WTC11 (cell line): Measurements from ENCODE around the gene ZNF814. TPM values are rescaled to one million over a fixed set of nuclear protein-coding genes. Genes with fewer than 3 reads are reported as not detected.

Experiments
- ATAC-seq: fragments of 200-7000 bp; cut with Tn5 transposase; 2 replicates; pipeline ENCODE4 v1.10.0; 2021; ENCODE audit warnings: mild to moderate bottlenecking, moderate library complexity
- CTCF ChIA-PET: fragments of 300-600 bp; sonication (Branson Sonifier 250); formaldehyde crosslinking; loops from one replicate; lab custom pipeline; 2021; ENCODE audit warnings: antibody characterized with exemption; lab: Charles Lee
- POLR2A ChIA-PET: fragments of 350-600 bp; sonication (Branson Sonifier 250); formaldehyde crosslinking; loops from one replicate; lab custom pipeline; 2021; ENCODE audit warnings: antibody characterized with exemption; lab: Charles Lee
- DNase-seq: peaks from one replicate; pipeline ENCODE4 v3.0.0; 2021; ENCODE audit warnings: low spot score
- H3K27ac Mint-ChIP-seq: 2 replicates; pipeline ENCODE4 v1.8.0; 2021; ENCODE audit warnings: mixed read lengths
- H3K27me3 Mint-ChIP-seq: 2 replicates; pipeline ENCODE4 v1.8.0; 2021; ENCODE audit warnings: low read depth, mild to moderate bottlenecking, moderate library complexity, mixed read lengths
- H3K36me3 Mint-ChIP-seq: 2 replicates; pipeline ENCODE4 v1.8.0; 2021; ENCODE audit warnings: mixed read lengths
- H3K4me1 Mint-ChIP-seq: 2 replicates; pipeline ENCODE4 v1.8.0; 2022; ENCODE audit warnings: mixed read lengths
- H3K4me3 Mint-ChIP-seq: 2 replicates; pipeline ENCODE4 v1.8.0; 2021; ENCODE audit warnings: mild to moderate bottlenecking, moderate library complexity, mixed read lengths
- H3K9me3 Mint-ChIP-seq: 2 replicates; pipeline ENCODE4 v1.8.0; 2021; ENCODE audit warnings: mixed read lengths
- CREM ChIP-seq: sonication (generic); formaldehyde crosslinking; IDR thresholded peaks from 2 replicates; pipeline ENCODE4 v1.8.1; 2022; ENCODE audit warnings: mild to moderate bottlenecking, missing genetic modification reagents, moderate library complexity
- ESRRA ChIP-seq: sonication (generic); formaldehyde crosslinking; IDR thresholded peaks from 2 replicates; pipeline ENCODE4 v1.8.1; 2022; ENCODE audit warnings: mild to moderate bottlenecking, missing genetic modification reagents, borderline replicate concordance
- FOXJ3 ChIP-seq: sonication (generic); formaldehyde crosslinking; IDR thresholded peaks from 2 replicates; pipeline ENCODE4 v1.9.0; 2021; ENCODE audit warnings: missing genetic modification reagents, mild to moderate bottlenecking, borderline replicate concordance
- JAZF1 ChIP-seq: fragments of 250-450 bp; sonication (Bioruptor Pico); IDR thresholded peaks from 2 replicates; pipeline ENCODE4 v1.9.0; 2021; ENCODE audit warnings: moderate library complexity, mild to moderate bottlenecking, inconsistent platforms
- MXD4 ChIP-seq: fragments of 250-450 bp; sonication (Bioruptor Pico); IDR thresholded peaks from 2 replicates; pipeline ENCODE4 v1.8.0; 2021; ENCODE audit warnings: mild to moderate bottlenecking, moderate library complexity, borderline replicate concordance
- NFYB ChIP-seq: sonication (generic); formaldehyde crosslinking; conservative IDR thresholded peaks from 2 replicates; pipeline ENCODE4 v1.8.0; 2022; ENCODE audit warnings: low read depth, missing genetic modification reagents
- NR1H2 ChIP-seq: sonication (generic); formaldehyde crosslinking; IDR thresholded peaks from 2 replicates; pipeline ENCODE4 v1.9.0; 2021; ENCODE audit warnings: mild to moderate bottlenecking, moderate library complexity, missing genetic modification reagents
- RELA ChIP-seq: sonication (generic); formaldehyde crosslinking; IDR thresholded peaks from 2 replicates; pipeline ENCODE4 v1.8.1; 2022; ENCODE audit warnings: missing genetic modification reagents, mild to moderate bottlenecking, borderline replicate concordance
- SMAD3 ChIP-seq: sonication (generic); formaldehyde crosslinking; IDR thresholded peaks from 2 replicates; pipeline ENCODE4 v1.8.0; 2022; ENCODE audit warnings: missing genetic modification reagents, mild to moderate bottlenecking, borderline replicate concordance
- ZNF138 ChIP-seq: sonication (generic); formaldehyde crosslinking; conservative IDR thresholded peaks from 2 replicates; pipeline ENCODE4 v1.8.1; 2022; ENCODE audit warnings: mild to moderate bottlenecking, moderate library complexity, missing genetic modification reagents
- total RNA-seq: library from RNA; stranded (reverse); gene quantifications from 3 replicates; pipeline ENCODE4 v1.2.3, GENCODE V29; 2021
- TF ChIP-seq, protein P1 (sequence below): fragments of 250-450 bp; sonication (Bioruptor Pico); IDR thresholded peaks from 2 replicates; pipeline ENCODE4 v1.9.0; 2021; ENCODE audit warnings: mild to moderate bottlenecking, borderline replicate concordance
- TF ChIP-seq, protein P2 (sequence below): sonication (generic); formaldehyde crosslinking; IDR thresholded peaks from 2 replicates; pipeline ENCODE4 v1.8.1; 2023; ENCODE audit warnings: mild to moderate bottlenecking, missing genetic modification reagents, moderate library complexity
- TF ChIP-seq, protein P3 (sequence below): fragments of 250-450 bp; sonication (Bioruptor Pico); IDR thresholded peaks from 2 replicates; pipeline ENCODE4 v1.9.0; 2021; ENCODE audit warnings: mild to moderate bottlenecking
- TF ChIP-seq, protein P4 (sequence below): sonication (generic); formaldehyde crosslinking; IDR thresholded peaks from 2 replicates; pipeline ENCODE4 v1.8.1; 2022; ENCODE audit warnings: mild to moderate bottlenecking, moderate library complexity, missing genetic modification reagents
- TF ChIP-seq, protein P5 (sequence below): fragments of 250-450 bp; sonication (Bioruptor Pico); IDR thresholded peaks from 2 replicates; pipeline ENCODE4 v1.8.0; 2021; ENCODE audit warnings: mild to moderate bottlenecking
- TF ChIP-seq, protein P6 (sequence below): sonication (generic); formaldehyde crosslinking; IDR thresholded peaks from 2 replicates; pipeline ENCODE4 v1.8.1; 2023; ENCODE audit warnings: mild to moderate bottlenecking, missing genetic modification reagents
- TF ChIP-seq, protein P7 (sequence below): sonication (generic); formaldehyde crosslinking; IDR thresholded peaks from 2 replicates; pipeline ENCODE4 v1.8.1; 2022; ENCODE audit warnings: missing genetic modification reagents, borderline replicate concordance

The ZNF814 gene
- total RNA-seq, 1 experiment from 2014 or later = 60.7 TPM

DNA sequence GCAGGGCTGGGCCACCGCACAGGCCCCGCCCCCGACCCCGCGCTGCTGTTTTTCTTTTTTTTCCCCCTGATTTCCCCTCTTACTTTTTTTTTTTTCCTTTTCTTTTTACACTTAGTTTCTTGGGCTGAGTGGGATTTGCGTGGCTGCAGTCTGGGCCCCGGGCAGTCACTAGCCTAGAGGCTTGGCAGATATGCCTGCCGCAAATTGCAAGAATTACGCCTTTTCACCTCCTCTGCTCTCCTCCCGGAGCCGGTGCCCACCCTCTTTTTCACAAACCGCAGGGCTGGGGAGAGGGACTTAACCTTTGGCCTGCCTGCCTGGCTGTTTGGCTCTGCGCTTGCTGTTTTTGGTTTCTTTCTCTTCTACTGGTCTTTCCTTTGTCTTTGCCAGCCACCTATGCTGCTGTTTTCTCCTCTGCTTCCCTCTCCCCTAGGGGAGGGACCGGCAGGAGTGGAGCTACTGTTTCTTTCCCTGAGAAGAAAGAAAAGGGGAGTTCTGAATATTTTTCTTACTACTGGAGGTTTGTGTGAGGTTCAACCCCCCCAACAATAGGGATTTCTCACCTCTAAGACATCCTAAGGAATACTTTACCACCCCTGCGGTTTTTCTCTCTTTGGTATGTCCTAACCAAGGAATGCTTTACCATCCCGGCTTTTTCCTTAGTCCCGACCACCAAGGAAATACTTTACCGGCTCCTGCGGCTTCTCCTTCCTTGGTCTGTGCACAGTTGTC is 85.1 kb downstream of the ZNF814 start (continued):
- TF ChIP-seq, protein P1, sequence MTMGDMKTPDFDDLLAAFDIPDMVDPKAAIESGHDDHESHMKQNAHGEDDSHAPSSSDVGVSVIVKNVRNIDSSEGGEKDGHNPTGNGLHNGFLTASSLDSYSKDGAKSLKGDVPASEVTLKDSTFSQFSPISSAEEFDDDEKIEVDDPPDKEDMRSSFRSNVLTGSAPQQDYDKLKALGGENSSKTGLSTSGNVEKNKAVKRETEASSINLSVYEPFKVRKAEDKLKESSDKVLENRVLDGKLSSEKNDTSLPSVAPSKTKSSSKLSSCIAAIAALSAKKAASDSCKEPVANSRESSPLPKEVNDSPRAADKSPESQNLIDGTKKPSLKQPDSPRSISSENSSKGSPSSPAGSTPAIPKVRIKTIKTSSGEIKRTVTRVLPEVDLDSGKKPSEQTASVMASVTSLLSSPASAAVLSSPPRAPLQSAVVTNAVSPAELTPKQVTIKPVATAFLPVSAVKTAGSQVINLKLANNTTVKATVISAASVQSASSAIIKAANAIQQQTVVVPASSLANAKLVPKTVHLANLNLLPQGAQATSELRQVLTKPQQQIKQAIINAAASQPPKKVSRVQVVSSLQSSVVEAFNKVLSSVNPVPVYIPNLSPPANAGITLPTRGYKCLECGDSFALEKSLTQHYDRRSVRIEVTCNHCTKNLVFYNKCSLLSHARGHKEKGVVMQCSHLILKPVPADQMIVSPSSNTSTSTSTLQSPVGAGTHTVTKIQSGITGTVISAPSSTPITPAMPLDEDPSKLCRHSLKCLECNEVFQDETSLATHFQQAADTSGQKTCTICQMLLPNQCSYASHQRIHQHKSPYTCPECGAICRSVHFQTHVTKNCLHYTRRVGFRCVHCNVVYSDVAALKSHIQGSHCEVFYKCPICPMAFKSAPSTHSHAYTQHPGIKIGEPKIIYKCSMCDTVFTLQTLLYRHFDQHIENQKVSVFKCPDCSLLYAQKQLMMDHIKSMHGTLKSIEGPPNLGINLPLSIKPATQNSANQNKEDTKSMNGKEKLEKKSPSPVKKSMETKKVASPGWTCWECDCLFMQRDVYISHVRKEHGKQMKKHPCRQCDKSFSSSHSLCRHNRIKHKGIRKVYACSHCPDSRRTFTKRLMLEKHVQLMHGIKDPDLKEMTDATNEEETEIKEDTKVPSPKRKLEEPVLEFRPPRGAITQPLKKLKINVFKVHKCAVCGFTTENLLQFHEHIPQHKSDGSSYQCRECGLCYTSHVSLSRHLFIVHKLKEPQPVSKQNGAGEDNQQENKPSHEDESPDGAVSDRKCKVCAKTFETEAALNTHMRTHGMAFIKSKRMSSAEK (CRISPR knock-in tag) = no peak
- TF ChIP-seq RELA (CRISPR knock-in tag) (no peak), SMAD3 (CRISPR knock-in tag) (no peak), NR1H2 (no peak), CREM (no peak), ESRRA (CRISPR knock-in tag) (no peak), MXD4 (CRISPR knock-in tag) (no peak), JAZF1 (CRISPR knock-in tag) (no peak), FOXJ3 (CRISPR knock-in tag) (no peak), ZNF138 (CRISPR knock-in tag) (no peak)
- TF ChIP-seq, protein P2, sequence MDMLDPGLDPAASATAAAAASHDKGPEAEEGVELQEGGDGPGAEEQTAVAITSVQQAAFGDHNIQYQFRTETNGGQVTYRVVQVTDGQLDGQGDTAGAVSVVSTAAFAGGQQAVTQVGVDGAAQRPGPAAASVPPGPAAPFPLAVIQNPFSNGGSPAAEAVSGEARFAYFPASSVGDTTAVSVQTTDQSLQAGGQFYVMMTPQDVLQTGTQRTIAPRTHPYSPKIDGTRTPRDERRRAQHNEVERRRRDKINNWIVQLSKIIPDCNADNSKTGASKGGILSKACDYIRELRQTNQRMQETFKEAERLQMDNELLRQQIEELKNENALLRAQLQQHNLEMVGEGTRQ (CRISPR knock-in tag) = no peak
- TF ChIP-seq, protein P3, sequence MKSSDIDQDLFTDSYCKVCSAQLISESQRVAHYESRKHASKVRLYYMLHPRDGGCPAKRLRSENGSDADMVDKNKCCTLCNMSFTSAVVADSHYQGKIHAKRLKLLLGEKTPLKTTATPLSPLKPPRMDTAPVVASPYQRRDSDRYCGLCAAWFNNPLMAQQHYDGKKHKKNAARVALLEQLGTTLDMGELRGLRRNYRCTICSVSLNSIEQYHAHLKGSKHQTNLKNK = no peak
- TF ChIP-seq, protein P4, sequence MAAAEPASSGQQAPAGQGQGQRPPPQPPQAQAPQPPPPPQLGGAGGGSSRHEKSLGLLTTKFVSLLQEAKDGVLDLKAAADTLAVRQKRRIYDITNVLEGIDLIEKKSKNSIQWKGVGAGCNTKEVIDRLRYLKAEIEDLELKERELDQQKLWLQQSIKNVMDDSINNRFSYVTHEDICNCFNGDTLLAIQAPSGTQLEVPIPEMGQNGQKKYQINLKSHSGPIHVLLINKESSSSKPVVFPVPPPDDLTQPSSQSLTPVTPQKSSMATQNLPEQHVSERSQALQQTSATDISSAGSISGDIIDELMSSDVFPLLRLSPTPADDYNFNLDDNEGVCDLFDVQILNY (CRISPR knock-in tag) = no peak

DNA sequence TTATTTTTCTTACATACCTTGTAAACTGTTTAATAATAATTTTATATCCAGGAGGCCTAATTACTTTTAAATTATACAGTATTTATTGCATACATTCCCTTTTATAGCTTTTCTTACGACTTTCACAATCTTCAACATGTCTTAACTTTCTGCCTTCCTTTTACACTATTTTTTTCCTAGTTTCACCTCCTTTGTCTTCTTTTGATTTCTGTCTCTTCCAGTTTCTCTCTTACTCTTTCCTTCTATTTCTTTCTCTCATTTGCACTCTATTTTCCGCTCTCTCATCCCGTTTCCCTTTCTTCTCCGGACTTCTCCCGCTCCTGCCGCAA is 85.6 kb downstream of the ZNF814 start:
- ATAC-seq (no peak), DNase-seq (no peak)
- Mint-ChIP-seq H3K27me3 (no peaks in the 10 kb centered on the region), H3K9me3 (no peaks in the 10 kb centered on the region), H3K4me1 (peaks cover 73% of the 10 kb centered on the region), H3K27ac (peak overlapping the region; percentile 100), H3K4me3 (peak overlapping the region; percentile 86), H3K36me3 (peaks cover 20% of the 10 kb centered on the region)
- ChIA-PET CTCF (no interaction called here), POLR2A (interaction anchor here (2.9 kb wide), 1 partner anchor 12 kb away, joined by 11 read pairs; the partner anchor contains the start of gene ZNF552)
- TF ChIP-seq NFYB (CRISPR knock-in tag) = no peak
- TF ChIP-seq, protein P5, sequence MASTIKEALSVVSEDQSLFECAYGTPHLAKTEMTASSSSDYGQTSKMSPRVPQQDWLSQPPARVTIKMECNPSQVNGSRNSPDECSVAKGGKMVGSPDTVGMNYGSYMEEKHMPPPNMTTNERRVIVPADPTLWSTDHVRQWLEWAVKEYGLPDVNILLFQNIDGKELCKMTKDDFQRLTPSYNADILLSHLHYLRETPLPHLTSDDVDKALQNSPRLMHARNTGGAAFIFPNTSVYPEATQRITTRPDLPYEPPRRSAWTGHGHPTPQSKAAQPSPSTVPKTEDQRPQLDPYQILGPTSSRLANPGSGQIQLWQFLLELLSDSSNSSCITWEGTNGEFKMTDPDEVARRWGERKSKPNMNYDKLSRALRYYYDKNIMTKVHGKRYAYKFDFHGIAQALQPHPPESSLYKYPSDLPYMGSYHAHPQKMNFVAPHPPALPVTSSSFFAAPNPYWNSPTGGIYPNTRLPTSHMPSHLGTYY (CRISPR knock-in tag) = no peak
- TF ChIP-seq, protein P6, sequence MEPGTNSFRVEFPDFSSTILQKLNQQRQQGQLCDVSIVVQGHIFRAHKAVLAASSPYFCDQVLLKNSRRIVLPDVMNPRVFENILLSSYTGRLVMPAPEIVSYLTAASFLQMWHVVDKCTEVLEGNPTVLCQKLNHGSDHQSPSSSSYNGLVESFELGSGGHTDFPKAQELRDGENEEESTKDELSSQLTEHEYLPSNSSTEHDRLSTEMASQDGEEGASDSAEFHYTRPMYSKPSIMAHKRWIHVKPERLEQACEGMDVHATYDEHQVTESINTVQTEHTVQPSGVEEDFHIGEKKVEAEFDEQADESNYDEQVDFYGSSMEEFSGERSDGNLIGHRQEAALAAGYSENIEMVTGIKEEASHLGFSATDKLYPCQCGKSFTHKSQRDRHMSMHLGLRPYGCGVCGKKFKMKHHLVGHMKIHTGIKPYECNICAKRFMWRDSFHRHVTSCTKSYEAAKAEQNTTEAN (CRISPR knock-in tag) = no peak
- TF ChIP-seq, protein P7, sequence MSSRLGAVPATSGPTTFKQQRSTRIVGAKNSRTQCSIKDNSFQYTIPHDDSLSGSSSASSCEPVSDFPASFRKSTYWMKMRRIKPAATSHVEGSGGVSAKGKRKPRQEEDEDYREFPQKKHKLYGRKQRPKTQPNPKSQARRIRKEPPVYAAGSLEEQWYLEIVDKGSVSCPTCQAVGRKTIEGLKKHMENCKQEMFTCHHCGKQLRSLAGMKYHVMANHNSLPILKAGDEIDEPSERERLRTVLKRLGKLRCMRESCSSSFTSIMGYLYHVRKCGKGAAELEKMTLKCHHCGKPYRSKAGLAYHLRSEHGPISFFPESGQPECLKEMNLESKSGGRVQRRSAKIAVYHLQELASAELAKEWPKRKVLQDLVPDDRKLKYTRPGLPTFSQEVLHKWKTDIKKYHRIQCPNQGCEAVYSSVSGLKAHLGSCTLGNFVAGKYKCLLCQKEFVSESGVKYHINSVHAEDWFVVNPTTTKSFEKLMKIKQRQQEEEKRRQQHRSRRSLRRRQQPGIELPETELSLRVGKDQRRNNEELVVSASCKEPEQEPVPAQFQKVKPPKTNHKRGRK (CRISPR knock-in tag) = 0 out of 2 replicates have a peak, but pooled peaks have one; percentile 21
